ENCODE measurements around the gene NSL1. TPM values are rescaled to one million over a fixed set of nuclear protein-coding genes. Genes with fewer than 3 reads are reported as not detected.

Gene NSL1
- total and polyA plus RNA-seq, 9 of the 15 experiments (the other 6 are each of a cell fraction or from before 2014, with no cell fraction given), result 53.5 to 108 (median 59.1) TPM

DNA sequence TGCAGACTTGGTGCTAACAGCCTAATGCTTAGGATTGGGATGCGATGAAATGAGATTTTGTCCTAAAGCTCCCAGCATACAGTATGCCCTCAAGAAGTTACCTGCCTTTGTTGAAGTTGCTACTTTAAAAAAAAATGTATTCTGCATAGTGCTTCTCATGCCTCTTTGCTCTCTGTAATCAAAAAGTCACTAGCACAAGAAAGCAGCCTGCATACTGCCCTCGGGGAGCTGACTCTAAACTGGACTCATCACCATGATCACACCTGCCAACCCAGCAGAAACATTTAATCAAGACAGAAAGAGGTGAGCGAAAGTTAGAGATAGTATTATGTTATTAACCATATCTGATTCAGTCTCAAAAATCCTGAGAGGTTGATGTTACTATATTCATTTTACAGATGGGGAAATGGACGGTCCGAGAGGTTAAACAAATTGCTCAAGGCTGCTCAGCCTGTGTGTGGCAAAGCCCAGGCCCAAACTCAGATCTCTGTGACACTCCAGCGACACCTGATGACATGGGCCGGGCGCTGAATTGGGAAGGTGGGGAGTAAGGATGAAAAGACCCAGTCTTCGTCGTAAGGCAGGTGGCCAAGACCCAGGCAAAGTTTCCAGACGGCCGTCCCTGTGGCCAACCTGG, 93.0 kb downstream of the NSL1 start (continued):
- TF ChIP-seq, protein P1, sequence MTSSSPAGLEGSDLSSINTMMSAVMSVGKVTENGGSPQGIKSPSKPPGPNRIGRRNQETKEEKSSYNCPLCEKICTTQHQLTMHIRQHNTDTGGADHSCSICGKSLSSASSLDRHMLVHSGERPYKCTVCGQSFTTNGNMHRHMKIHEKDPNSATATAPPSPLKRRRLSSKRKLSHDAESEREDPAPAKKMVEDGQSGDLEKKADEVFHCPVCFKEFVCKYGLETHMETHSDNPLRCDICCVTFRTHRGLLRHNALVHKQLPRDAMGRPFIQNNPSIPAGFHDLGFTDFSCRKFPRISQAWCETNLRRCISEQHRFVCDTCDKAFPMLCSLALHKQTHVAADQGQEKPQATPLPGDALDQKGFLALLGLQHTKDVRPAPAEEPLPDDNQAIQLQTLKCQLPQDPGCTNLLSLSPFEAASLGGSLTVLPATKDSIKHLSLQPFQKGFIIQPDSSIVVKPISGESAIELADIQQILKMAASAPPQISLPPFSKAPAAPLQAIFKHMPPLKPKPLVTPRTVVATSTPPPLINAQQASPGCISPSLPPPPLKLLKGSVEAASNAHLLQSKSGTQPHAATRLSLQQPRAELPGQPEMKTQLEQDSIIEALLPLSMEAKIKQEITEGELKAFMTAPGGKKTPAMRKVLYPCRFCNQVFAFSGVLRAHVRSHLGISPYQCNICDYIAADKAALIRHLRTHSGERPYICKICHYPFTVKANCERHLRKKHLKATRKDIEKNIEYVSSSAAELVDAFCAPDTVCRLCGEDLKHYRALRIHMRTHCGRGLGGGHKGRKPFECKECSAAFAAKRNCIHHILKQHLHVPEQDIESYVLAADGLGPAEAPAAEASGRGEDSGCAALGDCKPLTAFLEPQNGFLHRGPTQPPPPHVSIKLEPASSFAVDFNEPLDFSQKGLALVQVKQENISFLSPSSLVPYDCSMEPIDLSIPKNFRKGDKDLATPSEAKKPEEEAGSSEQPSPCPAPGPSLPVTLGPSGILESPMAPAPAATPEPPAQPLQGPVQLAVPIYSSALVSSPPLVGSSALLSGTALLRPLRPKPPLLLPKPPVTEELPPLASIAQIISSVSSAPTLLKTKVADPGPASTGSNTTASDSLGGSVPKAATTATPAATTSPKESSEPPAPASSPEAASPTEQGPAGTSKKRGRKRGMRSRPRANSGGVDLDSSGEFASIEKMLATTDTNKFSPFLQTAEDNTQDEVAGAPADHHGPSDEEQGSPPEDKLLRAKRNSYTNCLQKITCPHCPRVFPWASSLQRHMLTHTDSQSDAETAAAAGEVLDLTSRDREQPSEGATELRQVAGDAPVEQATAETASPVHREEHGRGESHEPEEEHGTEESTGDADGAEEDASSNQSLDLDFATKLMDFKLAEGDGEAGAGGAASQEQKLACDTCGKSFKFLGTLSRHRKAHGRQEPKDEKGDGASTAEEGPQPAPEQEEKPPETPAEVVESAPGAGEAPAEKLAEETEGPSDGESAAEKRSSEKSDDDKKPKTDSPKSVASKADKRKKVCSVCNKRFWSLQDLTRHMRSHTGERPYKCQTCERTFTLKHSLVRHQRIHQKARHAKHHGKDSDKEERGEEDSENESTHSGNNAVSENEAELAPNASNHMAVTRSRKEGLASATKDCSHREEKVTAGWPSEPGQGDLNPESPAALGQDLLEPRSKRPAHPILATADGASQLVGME (CRISPR knock-in tag; IDR thresholded peaks at IDR 0.05), result 0 out of 2 replicates have a peak, but pooled peaks have one; percentile 18
- TF ChIP-seq CBX2 (IDR thresholded peaks at IDR 0.05; ENCODE audit: insufficient read depth, low read length, poor library complexity, severe bottlenecking) (peak; percentile 52), KAT2B (IDR thresholded peaks at IDR 0.05; ENCODE audit: low read depth, low read length) (no peak)
- TF ChIP-seq, protein P2, sequence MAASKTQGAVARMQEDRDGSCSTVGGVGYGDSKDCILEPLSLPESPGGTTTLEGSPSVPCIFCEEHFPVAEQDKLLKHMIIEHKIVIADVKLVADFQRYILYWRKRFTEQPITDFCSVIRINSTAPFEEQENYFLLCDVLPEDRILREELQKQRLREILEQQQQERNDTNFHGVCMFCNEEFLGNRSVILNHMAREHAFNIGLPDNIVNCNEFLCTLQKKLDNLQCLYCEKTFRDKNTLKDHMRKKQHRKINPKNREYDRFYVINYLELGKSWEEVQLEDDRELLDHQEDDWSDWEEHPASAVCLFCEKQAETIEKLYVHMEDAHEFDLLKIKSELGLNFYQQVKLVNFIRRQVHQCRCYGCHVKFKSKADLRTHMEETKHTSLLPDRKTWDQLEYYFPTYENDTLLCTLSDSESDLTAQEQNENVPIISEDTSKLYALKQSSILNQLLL (CRISPR knock-in tag; IDR thresholded peaks at IDR 0.05; ENCODE audit: borderline replicate concordance), result no peak

Measured in K562 (cell line).